MCF 10A (cell line): Measurements from ENCODE around the gene OR56B4. TPM values are rescaled to one million over a fixed set of nuclear protein-coding genes. Genes with fewer than 3 reads are reported as not detected.

ENCODE experiments used
- BruUV-seq: library from RNA; stranded (reverse); fragments of 400-500 nt; replicated peaks from 2 replicates; lab custom pipeline; 2021; lab: Mats Ljungman, UMichigan
- CTCF ChIA-PET: fragments of 300-600 bp; sonication (Branson Sonifier 250); formaldehyde crosslinking; extraction: SDS; loops from one replicate; lab custom pipeline; 2021; ENCODE audit warnings: antibody characterized with exemption, inconsistent platforms; lab: Yijun Ruan, JAX
- POLR2A ChIA-PET: fragments of 300-600, 350-650 bp; sonication (Branson Sonifier 250); formaldehyde crosslinking; extraction: SDS; loops from one replicate; lab custom pipeline; 2020; ENCODE audit warnings: antibody characterized with exemption, inconsistent platforms; lab: Yijun Ruan, JAX
- DNase-seq: peaks from one replicate; pipeline ENCODE4 v3.0.0-alpha.2; 2018; ENCODE audit not compliant: unreplicated experiment
- H3K27ac Mint-ChIP-seq: one replicate; pipeline ENCODE4 v1.8.0; 2022; ENCODE audit warnings: mild to moderate bottlenecking, low read depth, mixed read lengths; ENCODE audit not compliant: unreplicated experiment
- H3K27me3 Mint-ChIP-seq: one replicate; pipeline ENCODE4 v1.8.0; 2022; ENCODE audit warnings: mixed read lengths; ENCODE audit not compliant: insufficient read depth, unreplicated experiment
- H3K36me3 Mint-ChIP-seq: one replicate; pipeline ENCODE4 v1.8.0; 2022; ENCODE audit warnings: mild to moderate bottlenecking, moderate library complexity, mixed read lengths; ENCODE audit not compliant: insufficient read depth, unreplicated experiment
- H3K4me1 Mint-ChIP-seq: one replicate; pipeline ENCODE4 v1.8.0; 2022; ENCODE audit warnings: mixed read lengths; ENCODE audit not compliant: insufficient read depth, unreplicated experiment
- H3K4me3 Mint-ChIP-seq: one replicate; pipeline ENCODE4 v1.8.0; 2022; ENCODE audit warnings: mild to moderate bottlenecking, moderate library complexity, mixed read lengths; ENCODE audit not compliant: unreplicated experiment
- H3K9me3 Mint-ChIP-seq: one replicate; pipeline ENCODE4 v1.8.0; 2022; ENCODE audit warnings: mixed read lengths; ENCODE audit not compliant: unreplicated experiment
- intact Hi-C: fragments of 100-400 bp; cut with micrococcal nuclease; formaldehyde crosslinking; loops from 2 replicates; pipeline ENCODE4 v1.14.1; 2022
- total RNA-seq: library from RNA; stranded (reverse); gene quantifications from 2 replicates; pipeline ENCODE4 v1.2.3, GENCODE V29; 2022
- TF ChIP-seq, protein P1 (sequence below): fragments of 200-600 bp; IDR thresholded peaks from one replicate; pipeline ENCODE4 v1.8.0; 2022; ENCODE audit warnings: antibody characterized with exemption, mild to moderate bottlenecking; ENCODE audit not compliant: unreplicated experiment

OR56B4 gene
- total RNA-seq, 1 experiment from 2014 or later: not detected

DNA sequence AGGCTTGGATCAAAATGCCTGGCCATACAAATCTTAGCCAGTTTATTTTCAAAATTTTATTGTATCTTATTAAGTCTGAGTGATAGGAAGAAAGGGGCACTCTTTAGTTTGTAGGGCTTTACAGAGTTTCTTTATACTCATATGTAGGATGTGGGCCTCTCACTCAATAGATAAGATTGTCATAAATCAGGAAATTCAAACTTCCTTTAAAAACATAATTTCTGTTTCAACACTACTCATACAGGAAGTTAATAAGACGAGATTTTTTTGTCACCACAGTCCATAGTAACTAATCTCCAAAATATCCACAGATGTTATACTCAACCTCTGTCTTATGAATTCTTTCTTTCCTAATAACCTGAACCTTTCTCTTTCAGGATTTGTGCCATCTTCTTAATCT lies 13.3 kb upstream of the OR56B4 start:
- POLR2A ChIA-PET: no interaction called here
- no TSS peak for BruUV-seq
- DNase-seq: no peak
- H3K27ac Mint-ChIP-seq: no peak overlapping the region
- intact Hi-C loops: no loop called here
- H3K36me3 Mint-ChIP-seq: no peaks in the 10 kb centered on the region
- no peaks in the 10 kb centered on the region for H3K9me3 Mint-ChIP-seq
- H3K27me3 Mint-ChIP-seq: no peaks in the 10 kb centered on the region
- H3K4me3 Mint-ChIP-seq: no peak overlapping the region
- CTCF ChIA-PET: no interaction called here
- TF ChIP-seq, protein P1, sequence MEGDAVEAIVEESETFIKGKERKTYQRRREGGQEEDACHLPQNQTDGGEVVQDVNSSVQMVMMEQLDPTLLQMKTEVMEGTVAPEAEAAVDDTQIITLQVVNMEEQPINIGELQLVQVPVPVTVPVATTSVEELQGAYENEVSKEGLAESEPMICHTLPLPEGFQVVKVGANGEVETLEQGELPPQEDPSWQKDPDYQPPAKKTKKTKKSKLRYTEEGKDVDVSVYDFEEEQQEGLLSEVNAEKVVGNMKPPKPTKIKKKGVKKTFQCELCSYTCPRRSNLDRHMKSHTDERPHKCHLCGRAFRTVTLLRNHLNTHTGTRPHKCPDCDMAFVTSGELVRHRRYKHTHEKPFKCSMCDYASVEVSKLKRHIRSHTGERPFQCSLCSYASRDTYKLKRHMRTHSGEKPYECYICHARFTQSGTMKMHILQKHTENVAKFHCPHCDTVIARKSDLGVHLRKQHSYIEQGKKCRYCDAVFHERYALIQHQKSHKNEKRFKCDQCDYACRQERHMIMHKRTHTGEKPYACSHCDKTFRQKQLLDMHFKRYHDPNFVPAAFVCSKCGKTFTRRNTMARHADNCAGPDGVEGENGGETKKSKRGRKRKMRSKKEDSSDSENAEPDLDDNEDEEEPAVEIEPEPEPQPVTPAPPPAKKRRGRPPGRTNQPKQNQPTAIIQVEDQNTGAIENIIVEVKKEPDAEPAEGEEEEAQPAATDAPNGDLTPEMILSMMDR: no peak
- no peaks in the 10 kb centered on the region for H3K4me1 Mint-ChIP-seq

DNA sequence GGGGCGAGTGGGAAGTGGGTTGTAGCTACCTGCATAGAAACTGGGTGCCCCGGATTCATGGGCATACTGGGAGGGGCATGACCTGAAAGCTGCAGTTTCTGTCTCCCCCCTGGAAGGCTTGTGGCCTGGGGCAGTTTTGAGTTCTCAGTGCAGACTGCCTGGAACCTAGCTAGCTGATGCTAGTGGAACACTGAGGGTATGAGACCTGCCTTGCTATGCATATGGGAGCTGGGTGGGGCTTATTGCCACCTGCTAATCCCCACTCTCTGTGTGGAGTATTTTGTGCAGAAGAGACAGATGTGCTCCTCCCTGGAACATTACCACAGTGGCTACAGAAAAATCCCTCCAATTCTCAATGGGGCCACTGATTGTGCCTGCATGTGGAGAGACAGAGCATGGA lies 11.7 kb upstream of the OR56B4 start:
- POLR2A ChIA-PET: no interaction called here
- no peak for DNase-seq
- Mint-ChIP-seq H3K4me3 (no peak overlapping the region), H3K27me3 (peaks cover 13% of the 10 kb centered on the region), H3K27ac (no peak overlapping the region), H3K36me3 (no peaks in the 10 kb centered on the region), H3K9me3 (no peaks in the 10 kb centered on the region), H3K4me1 (no peaks in the 10 kb centered on the region)
- BruUV-seq: no TSS peak
- TF ChIP-seq, protein P1: no peak
- intact Hi-C loops: no loop called here
- CTCF ChIA-PET: no interaction called here

DNA sequence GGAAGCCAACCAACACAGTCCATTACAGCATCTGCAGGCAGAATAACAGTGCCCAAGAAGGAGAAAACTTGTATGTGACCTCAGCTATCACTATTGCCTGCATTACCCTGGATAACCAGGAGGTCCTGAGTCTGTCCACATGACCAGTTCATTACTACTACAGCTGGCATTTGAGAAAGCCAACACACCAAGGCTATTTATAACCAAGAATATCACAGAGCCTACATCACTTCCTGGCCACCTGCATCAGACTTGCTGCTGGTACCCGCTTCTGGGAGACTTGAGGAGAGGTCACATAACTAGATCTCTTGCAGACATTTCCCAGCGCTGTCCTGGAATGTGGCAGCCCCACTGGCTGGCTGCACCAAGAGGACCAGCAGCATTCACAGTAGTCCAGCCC lies 11.1 kb upstream of the OR56B4 start:
- TF ChIP-seq, protein P1: no peak
- no peak for DNase-seq
- no peaks in the 10 kb centered on the region for H3K36me3 Mint-ChIP-seq
- ChIA-PET CTCF (interaction anchor here (1.5 kb wide), 1 partner anchor 267 kb away, joined by 4 read pairs; no protein-coding TSS in a partner anchor), POLR2A (no interaction called here)
- no peak overlapping the region for H3K4me3 Mint-ChIP-seq
- no peaks in the 10 kb centered on the region for H3K9me3 Mint-ChIP-seq
- no peak overlapping the region for H3K27ac Mint-ChIP-seq
- no peaks in the 10 kb centered on the region for H3K4me1 Mint-ChIP-seq
- no TSS peak for BruUV-seq
- H3K27me3 Mint-ChIP-seq: peaks cover 17% of the 10 kb centered on the region
- intact Hi-C loops: no loop called here

DNA sequence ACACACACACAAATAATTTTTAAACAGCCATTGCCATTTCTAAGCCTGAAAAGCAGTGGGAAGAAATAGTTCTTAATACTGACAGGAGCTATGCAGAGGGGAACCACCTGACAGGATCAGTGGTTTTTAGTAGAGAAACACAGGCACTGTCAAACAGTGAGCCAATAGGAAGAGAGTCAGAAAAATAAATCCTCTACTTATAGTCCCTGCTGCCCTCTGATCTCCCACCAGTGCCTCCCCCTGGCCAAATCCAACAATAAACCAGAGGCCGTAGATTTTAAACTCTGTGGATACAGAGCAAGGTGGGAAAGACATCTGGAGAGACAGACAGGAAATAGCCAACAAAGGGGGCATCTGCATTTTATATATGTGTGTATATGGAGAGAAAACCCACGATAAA lies 7.9 kb upstream of the OR56B4 start:
- no peak for DNase-seq
- TF ChIP-seq, protein P1: no peak
- Mint-ChIP-seq H3K4me3 (no peak overlapping the region), H3K4me1 (no peaks in the 10 kb centered on the region), H3K36me3 (no peaks in the 10 kb centered on the region), H3K27me3 (peaks cover 29% of the 10 kb centered on the region), H3K9me3 (no peaks in the 10 kb centered on the region), H3K27ac (no peak overlapping the region)
- intact Hi-C loops: no loop called here
- POLR2A ChIA-PET: no interaction called here
- no TSS peak for BruUV-seq
- CTCF ChIA-PET: interaction anchor here (0.6 kb wide), 1 partner anchor 40 kb away, joined by 4 read pairs; no protein-coding TSS in a partner anchor
